Spleen (tissue), 11 donors: ENCODE data around the gene SLC5A11. TPM values are rescaled to one million over a fixed set of nuclear protein-coding genes. Genes with fewer than 3 reads are reported as not detected.

Experiments used
- DNase-seq: peaks from one replicate; pipeline ENCODE4 v3.0.0-alpha.2; 2020
- H3K27ac ChIP-seq, 8 donors: fragments of 200-600 bp; sonication (generic) in 7 of 8; 1 replicate in 4 of 8; 2 replicates in 4 of 8; pipeline versions ENCODE4 v1.5.0 to v1.8.0; 2016 to 2021; ENCODE audit warnings: inconsistent platforms in 4 of 8, mild to moderate bottlenecking in 4 of 8, moderate library complexity in 1 of 8
- H3K27me3 ChIP-seq, 7 donors: fragments of 200-600 bp; sonication (generic) in 6 of 7; replicated peaks in 1 of 7; 1 replicate in 4 of 7; 2 replicates in 3 of 7; pipeline versions ENCODE4 v1.5.0 to v1.8.0; 2016 to 2021; ENCODE audit warnings: inconsistent platforms in 3 of 7, mild to moderate bottlenecking in 1 of 7
- H3K36me3 ChIP-seq, 6 donors: fragments of 200-600 bp; sonication (generic) in 5 of 6; 1 replicate in 4 of 6; 2 replicates in 2 of 6; pipeline versions ENCODE4 v1.5.0 to v1.8.0; 2016 to 2021; ENCODE audit warnings: inconsistent platforms in 2 of 6
- H3K4me1 ChIP-seq, 6 donors: fragments of 200-600 bp; sonication (generic) in 5 of 6; 1 replicate in 3 of 6; 2 replicates in 3 of 6; pipeline versions ENCODE4 v1.5.0 to v1.8.0; 2016 to 2021; ENCODE audit warnings: inconsistent platforms in 3 of 6
- H3K4me3 ChIP-seq, 8 donors: fragments of 200-600 bp; sonication (generic) in 7 of 8; 1 replicate in 4 of 8; 2 replicates in 4 of 8; pipeline versions ENCODE4 v1.5.0 to v1.8.0; 2016 to 2021; ENCODE audit warnings: inconsistent platforms in 4 of 8, mild to moderate bottlenecking in 4 of 8, moderate library complexity in 2 of 8
- H3K9me3 ChIP-seq, 8 donors: fragments of 200-600 bp; sonication (generic) in 7 of 8; 1 replicate in 4 of 8; 2 replicates in 4 of 8; pipeline versions ENCODE4 v1.5.0 to v1.8.0; 2016 to 2021; ENCODE audit warnings: inconsistent platforms in 4 of 8
- CTCF ChIP-seq, 11 experiments: fragments of 200-600 bp in 7 of 11; fragments of 450-650 bp in 4 of 11; sonication (generic) in 4 of 11; IDR thresholded peaks in 8 of 11; conservative IDR thresholded peaks in 3 of 11; 1 replicate in 7 of 11; 2 replicates in 4 of 11; pipeline versions ENCODE4 v1.4.0 to v1.8.0; 2016 to 2021; ENCODE audit warnings: antibody characterized with exemption in 11 of 11, inconsistent platforms in 4 of 11, mild to moderate bottlenecking in 1 of 11
- POLR2A ChIP-seq, 3 donors: fragments of 450-650 bp; IDR thresholded peaks; one replicate each; pipeline ENCODE4 v1.5.1; 2017; ENCODE audit warnings: antibody characterized with exemption in 3 of 3, mild to moderate bottlenecking in 1 of 3
- POLR2AphosphoS5 ChIP-seq, 3 donors: sonication (generic); formaldehyde crosslinking; IDR thresholded peaks; one replicate each; pipeline ENCODE4 v1.5.1; 2017; ENCODE audit warnings: antibody characterized with exemption in 3 of 3
- WGBS, 5 donors: extraction: QIAGEN DNeasy Blood & Tissue Kit in 3 of 5; methylation state at CpG; one replicate each; pipeline versions ENCODE4 v1.1.5 to v1.1.7; 2013 to 2018; 5-methylcytosine and 5-hydroxymethylcytosine counted together
- intact Hi-C: fragments of 100-400 bp; cut with DNase I; formaldehyde crosslinking; loops from one replicate; pipeline ENCODE4 v1.15.0; 2023; ENCODE audit warnings: low total_unique reads
- polyA plus RNA-seq, 3 donors: library from polyadenylated mRNA; stranded (reverse); fragments of 200-250 nt; gene quantifications; one replicate each; pipeline ENCODE4 v1.2.1, GENCODE V29; 2013
- total RNA-seq, 7 donors: library from RNA; depleted of rRNA in 3 of 7; stranded (reverse); fragments of >200 nt in 3 of 7; fragmentation: NEBNext Ultra II Directional in 4 of 7; extraction: Animal tissue kit (Norgen Biotek cat#: 25700) in 4 of 7; gene quantifications; one replicate each; pipeline versions ENCODE4 v1.1.0 to v1.2.1, GENCODE V29; 2016 to 2021
- donor health status: healthy with polysubstance abuse.
- donor health status: DM: no; HTN: no; CAD: no; lungs with moderate emphysema.
- donor health status: DM: no; HTN: no; CAD: no.
- donor health status: Bipolar disorder and iron deficiency.
- donor health status: healthy.
- donor health status: DM: no; HTN: no; CAD: no.
- donor health status: DM: yes; HTN: yes; CAD: no.

The SLC5A11 gene
- total and polyA plus RNA-seq, 10 donors: 0.14 to 1.9 (median 0.46) TPM; not detected in 3

- TF ChIP-seq POLR2A (IDR thresholded peaks at IDR 0.05): no peak
- TF ChIP-seq POLR2AphosphoS5 (IDR thresholded peaks at IDR 0.05): no peak
- no peak for TF ChIP-seq CTCF (IDR thresholded peaks at IDR 0.05 in 8 of 11, conservative IDR thresholded peaks at IDR 0.05 in 3 of 11)
- H3K36me3 ChIP-seq: no peaks in the 10 kb centered on the region
- intact Hi-C loops: no loop called here
- H3K4me3 ChIP-seq: no peak overlapping the region
- no peak for DNase-seq
- WGBS, 5 donors: 59 to 72% (median 63%) methylated on average over 8 of the region's 8 CpGs
- no peaks in the 10 kb centered on the region for H3K9me3 ChIP-seq
- H3K4me1 ChIP-seq: no peaks in the 10 kb centered on the region
- no peaks in the 10 kb centered on the region for H3K27me3 ChIP-seq
- no peak overlapping the region for H3K27ac ChIP-seq
Measured at GRCh38 chr16:24851700-24852099, 5.9 kb downstream of the SLC5A11 start.

GRCh38 chr16:24852281-24852721 lies 6.5 kb downstream of the SLC5A11 start:
- DNase-seq: no peak

GRCh38 chr16:24853169-24853824 lies 7.5 kb downstream of the SLC5A11 start:
- Histone ChIP-seq H3K4me3 (no peak overlapping the region), H3K36me3 (no peaks in the 10 kb centered on the region), H3K27ac (no peak overlapping the region), H3K4me1 (no peaks in the 10 kb centered on the region), H3K9me3 (no peaks in the 10 kb centered on the region), H3K27me3 (peaks cover 0 to 11% (median 0%) of the 10 kb centered on the region in 7 donors)
- intact Hi-C loops: no loop called here
- TF ChIP-seq POLR2A (IDR thresholded peaks at IDR 0.05): no peak
- TF ChIP-seq POLR2AphosphoS5 (IDR thresholded peaks at IDR 0.05): no peak
- TF ChIP-seq CTCF (IDR thresholded peaks at IDR 0.05 in 8 of 11, conservative IDR thresholded peaks at IDR 0.05 in 3 of 11): no peak
- WGBS, 5 donors: 76 to 88% (median 83%) methylated on average over 8 of the region's 8 CpGs
- DNase-seq: no peak

More at GRCh38 chr16:24852281-24852721, 6.5 kb downstream of the SLC5A11 start:
- no peaks in the 10 kb centered on the region for H3K9me3 ChIP-seq
- no peaks in the 10 kb centered on the region for H3K36me3 ChIP-seq
- no peaks in the 10 kb centered on the region for H3K4me1 ChIP-seq
- no peak overlapping the region for H3K4me3 ChIP-seq
- peaks cover 0 to 2% (median 0%) of the 10 kb centered on the region in 7 donors for H3K27me3 ChIP-seq
- no peak for TF ChIP-seq POLR2AphosphoS5 (IDR thresholded peaks at IDR 0.05)
- 71 to 87% (median 79%) methylated on average over 6 to 8 of the region's 8 CpGs for WGBS, 5 donors
- no peak overlapping the region for H3K27ac ChIP-seq
- intact Hi-C loops: no loop called here

GRCh38 chr16:24853830-24854229 lies 8.1 kb downstream of the SLC5A11 start:
- Histone ChIP-seq H3K27me3 (peaks cover 0 to 11% (median 0%) of the 10 kb centered on the region in 7 donors), H3K36me3 (no peaks in the 10 kb centered on the region), H3K4me3 (no peak overlapping the region), H3K4me1 (no peaks in the 10 kb centered on the region), H3K27ac (no peak overlapping the region), H3K9me3 (no peaks in the 10 kb centered on the region)
- no peak for DNase-seq
- no peak for TF ChIP-seq POLR2A (IDR thresholded peaks at IDR 0.05)
- TF ChIP-seq CTCF (IDR thresholded peaks at IDR 0.05 in 8 of 11, conservative IDR thresholded peaks at IDR 0.05 in 3 of 11): no peak
- TF ChIP-seq POLR2AphosphoS5 (IDR thresholded peaks at IDR 0.05): no peak
- intact Hi-C loops: no loop called here
- WGBS, 5 donors: 22 to 38% (median 26%) methylated on average over 16 to 18 of the region's 18 CpGs
